ENCODE data around the gene EIF3A.

The EIF3A gene

GRCh38 chr10:118986815-118987790, 93.5 kb downstream of the EIF3A start:
- Histone ChIP-seq H3K4me3 (ENCODE audit: low read depth, low read length) (no peak overlapping the region), H3K27ac (no peak overlapping the region), H3K36me3 (replicated peaks) (no peaks in the 10 kb centered on the region), H3K27me3 (replicated peaks) (no peaks in the 10 kb centered on the region)
- no peak for TF ChIP-seq CTCF (IDR thresholded peaks at IDR 0.05; ENCODE audit: low read depth, low read length, missing control alignments)
- no peak for DNase-seq
- in situ Hi-C loops (cut with HindIII; ENCODE audit: low pct_ligation_motif_present, low sequenced_read_pairs): no loop called here

- TF ChIP-seq CTCF (IDR thresholded peaks at IDR 0.05; ENCODE audit: low read depth, low read length, missing control alignments): no peak
- Histone ChIP-seq H3K36me3 (replicated peaks) (no peaks in the 10 kb centered on the region), H3K4me3 (ENCODE audit: low read depth, low read length) (no peak overlapping the region), H3K27ac (no peak overlapping the region), H3K27me3 (replicated peaks) (no peaks in the 10 kb centered on the region)
- DNase-seq: no peak
- in situ Hi-C loops (cut with HindIII; ENCODE audit: low pct_ligation_motif_present, low sequenced_read_pairs): no loop called here
These were observed 95.0 kb downstream of the EIF3A start for GRCh38 chr10:118985576-118985975.
